Islet precursor cell (in vitro differentiated cells): ENCODE data around the gene SYT2.
"Not testable (repeated sequence)": the region's sequence is repeated elsewhere in the genome, so short reads cannot be mapped to it uniquely, and the experiment has no call there.

Experiments used
- DNase-seq: peaks from one replicate; pipeline ENCODE4 v3.0.0-alpha.2; 2018

SYT2 gene

DNA sequence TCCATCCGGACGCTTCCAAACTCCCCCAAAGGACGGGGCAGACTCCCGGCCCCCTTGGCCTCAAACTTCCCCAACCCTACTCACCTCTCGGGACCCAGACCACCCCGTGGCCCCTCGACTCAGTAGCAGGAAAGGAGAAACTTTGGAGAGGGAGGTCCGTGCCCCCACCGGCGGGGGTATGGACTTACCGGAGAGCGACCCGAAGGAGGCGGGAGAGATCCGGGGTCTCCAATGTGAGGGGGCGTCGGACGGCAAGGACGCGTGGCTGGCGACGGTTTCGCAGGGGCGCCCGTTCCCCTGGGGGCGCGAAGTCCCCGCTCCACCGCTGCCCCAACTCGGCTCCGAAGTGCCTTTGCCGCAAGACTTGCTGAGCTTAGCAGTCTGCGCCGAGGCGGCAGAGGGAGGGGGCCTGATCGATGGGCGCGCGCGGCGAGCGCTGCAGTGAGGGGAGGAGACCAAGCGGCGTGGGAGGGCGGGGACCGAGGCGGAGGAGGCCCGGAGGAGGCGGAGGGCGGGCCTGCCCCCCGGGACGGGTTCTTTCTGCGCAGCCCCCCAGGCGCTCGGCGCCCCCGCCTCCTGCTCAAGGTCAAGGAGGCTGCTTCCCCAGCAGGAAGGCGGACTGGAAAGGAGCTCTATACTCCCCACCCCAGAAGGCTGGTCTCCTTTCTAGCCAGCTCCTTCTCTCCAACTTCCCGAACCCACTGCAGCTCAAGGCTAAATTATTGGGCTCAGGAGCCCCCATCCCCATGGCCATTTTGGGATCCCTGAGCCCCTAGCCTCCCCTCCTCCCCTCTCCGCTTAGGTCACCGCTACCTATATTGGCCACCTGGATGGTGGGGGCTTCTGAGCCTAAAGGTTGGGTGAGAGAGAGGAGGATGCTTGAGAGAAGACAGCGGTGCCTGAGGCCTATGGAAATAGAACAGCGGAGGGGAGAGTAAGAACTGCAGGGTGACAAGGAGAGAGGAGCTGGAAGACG, at the start of gene SYT2:
Gene SYT2, minus strand, starts transcription at position 385 of the 976 bp plus-strand sequence. CDS start 104,682 bp downstream, outside the sequence.
- DNase-seq = peak; percentile 87

GRCh38 chr1:202756391-202756790, 46.1 kb upstream of the SYT2 start:
- DNase-seq = no peak

- DNase-seq = no peak
Measured at GRCh38 chr1:202754293-202754692, 44.0 kb upstream of the SYT2 start.

- DNase-seq = no peak
Measured at GRCh38 chr1:202752774-202753173, 42.5 kb upstream of the SYT2 start.

DNA sequence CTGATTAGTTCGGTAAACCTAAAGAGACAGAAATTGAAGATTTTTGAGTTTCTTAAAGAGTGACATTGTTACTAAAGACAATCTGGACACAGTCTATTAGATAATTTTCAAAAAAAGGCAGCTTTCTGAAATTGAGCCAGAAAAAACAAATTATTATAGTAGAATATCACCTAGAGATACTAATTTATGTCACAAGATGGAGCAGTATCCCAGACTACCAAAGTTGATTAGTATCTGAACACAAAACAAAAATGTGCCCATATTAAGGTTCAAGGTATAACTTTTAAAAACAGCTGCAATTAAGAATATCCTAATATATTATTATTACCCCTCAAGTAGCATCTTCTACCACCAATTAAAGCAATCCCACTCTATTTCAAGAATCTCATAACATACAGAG, 40.5 kb upstream of the SYT2 start:
- no peak for DNase-seq

- no peak for DNase-seq
Measured at GRCh38 chr1:202750024-202750423, 39.8 kb upstream of the SYT2 start.

DNA sequence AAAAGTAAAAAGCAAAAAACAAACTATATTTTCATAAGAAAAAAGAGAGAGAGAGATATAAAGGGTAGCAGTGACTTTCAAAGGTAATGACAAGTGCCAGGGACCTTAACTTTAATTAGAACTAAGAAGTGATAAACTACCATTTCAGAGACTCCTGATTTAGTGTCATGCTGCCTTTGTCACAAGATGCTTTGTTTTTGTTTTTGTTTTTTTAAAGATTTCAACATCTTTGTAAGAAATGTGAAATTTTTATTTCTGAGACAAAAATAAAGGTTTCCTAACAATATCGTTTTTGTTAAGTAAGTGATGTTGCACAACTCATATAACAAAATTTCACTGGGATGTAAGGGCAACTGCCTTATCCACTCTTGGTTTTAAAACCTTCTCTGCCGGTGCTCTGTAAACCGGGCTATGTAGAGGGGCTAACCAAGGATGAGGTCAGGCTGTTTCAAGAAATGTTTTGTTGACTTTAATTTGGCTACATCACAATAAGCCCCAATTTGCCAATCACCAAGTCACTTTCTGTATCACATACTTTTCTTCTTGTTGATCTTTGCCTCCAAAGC, 35.2 kb upstream of the SYT2 start:
- DNase-seq = no peak

- DNase-seq = not testable (repeated sequence)
Measured at GRCh38 chr1:202744770-202745169, 34.5 kb upstream of the SYT2 start.

- DNase-seq = no peak
Measured at GRCh38 chr1:202742496-202742895, 32.2 kb upstream of the SYT2 start.

DNA sequence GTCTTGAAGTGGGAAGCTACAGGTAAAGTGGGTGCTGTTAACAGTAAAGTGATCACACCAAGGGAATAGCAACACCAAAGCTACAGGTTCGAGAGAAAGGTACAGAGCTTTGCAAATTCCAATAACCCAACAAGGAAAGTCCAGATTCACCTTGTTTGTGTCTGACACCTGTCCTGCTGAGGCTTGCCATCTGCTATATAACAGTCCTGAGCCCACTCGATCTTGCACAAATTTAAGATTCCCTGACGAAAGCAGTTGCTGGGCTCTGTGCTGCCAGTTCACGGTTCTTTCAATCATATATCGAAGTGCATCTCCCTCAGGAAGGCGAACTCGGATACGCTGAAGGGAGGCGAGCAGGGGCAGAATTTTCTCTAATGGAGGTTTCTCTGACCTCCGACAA, 23.0 kb upstream of the SYT2 start:
- no peak for DNase-seq

GRCh38 chr1:202728951-202729350, 18.7 kb upstream of the SYT2 start:
- no peak for DNase-seq

DNA sequence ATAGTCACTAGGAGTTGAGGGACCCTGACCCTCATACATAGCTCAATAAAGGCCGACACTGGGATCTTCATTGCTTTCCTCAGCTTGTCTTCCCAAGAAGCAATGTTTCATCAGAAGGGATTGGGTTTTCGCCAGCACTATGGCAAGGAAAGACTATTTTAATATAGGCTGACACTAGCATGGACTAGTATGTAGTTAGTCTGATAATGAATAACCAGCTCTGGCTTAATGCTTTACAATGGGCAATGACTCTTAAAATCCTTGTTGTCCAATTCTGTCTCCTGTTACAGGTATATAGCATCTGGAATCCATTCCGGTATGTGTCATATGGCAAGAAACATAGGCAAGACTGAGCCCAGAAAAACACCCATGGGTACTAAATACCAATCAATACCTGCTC, 15.3 kb upstream of the SYT2 start:
- no peak for DNase-seq

DNA sequence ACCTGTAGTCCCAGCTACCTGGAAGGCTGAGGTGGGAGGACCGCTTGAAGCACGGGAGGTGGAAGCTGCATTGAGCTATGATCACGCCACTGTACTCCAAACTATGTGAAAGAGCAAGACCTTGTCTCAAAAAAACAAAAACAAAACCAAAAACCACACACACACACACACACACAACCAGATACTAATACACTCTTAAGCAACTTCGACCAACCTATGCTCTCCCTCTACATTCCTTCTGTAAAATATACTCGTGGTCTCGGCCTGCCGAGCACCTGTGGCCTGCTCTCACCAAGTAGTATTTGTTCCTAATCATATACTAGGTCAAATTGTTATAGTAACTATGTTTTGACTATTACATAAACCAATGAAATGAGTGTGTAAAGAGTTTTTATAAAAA, 13.5 kb upstream of the SYT2 start:
- DNase-seq = peak; percentile 40

- not testable (repeated sequence) for DNase-seq
Measured at GRCh38 chr1:202723046-202723445, 12.8 kb upstream of the SYT2 start.

GRCh38 chr1:202716654-202717053, 6.4 kb upstream of the SYT2 start:
- DNase-seq = no peak

DNA sequence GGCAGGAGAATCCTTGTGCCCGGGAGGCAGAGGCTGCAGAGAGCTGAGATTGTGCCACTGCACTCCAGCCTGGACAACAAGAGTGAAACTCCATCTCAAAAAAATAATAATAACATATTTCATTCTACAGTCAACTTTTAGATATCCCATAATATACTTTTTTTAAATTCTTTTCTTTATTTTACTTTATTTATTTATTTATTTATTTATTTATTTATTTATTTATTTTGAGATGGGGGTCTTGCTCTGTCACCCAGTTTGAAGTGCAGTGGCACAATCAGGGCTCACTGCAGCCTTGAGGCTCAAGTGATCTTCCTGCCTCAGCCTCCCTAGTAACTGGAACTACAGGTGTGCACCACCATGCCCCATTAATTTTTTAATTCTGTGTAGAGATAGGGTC, 3.9 kb upstream of the SYT2 start:
- not testable (repeated sequence) for DNase-seq

DNA sequence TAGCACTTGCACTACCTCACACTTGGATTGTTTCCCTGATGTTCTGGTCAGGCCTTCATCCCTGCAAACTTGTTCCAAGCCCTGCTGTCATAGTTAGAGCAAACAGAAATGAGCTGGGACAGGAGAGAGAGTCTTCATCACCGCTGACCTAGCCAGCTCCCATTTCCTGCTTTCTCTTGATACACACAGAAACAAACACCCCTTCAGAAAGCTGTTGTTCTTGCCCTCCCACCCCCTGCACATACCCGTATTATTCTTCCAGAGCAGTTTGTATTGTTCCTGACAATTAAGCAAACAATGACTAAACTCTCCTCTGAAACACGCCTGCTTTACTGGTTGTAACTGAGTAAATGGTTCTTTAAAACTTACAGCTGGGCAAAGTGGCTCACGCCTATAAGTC, 2.9 kb upstream of the SYT2 start:
- no peak for DNase-seq

- no peak for DNase-seq
Measured at GRCh38 chr1:202711949-202712635, 1.8 kb upstream of the SYT2 start.

GRCh38 chr1:202709276-202710041, 795 bp downstream of the SYT2 start:
- no peak for DNase-seq

GRCh38 chr1:202708456-202709275, 1.6 kb downstream of the SYT2 start:
- no peak for DNase-seq

DNA sequence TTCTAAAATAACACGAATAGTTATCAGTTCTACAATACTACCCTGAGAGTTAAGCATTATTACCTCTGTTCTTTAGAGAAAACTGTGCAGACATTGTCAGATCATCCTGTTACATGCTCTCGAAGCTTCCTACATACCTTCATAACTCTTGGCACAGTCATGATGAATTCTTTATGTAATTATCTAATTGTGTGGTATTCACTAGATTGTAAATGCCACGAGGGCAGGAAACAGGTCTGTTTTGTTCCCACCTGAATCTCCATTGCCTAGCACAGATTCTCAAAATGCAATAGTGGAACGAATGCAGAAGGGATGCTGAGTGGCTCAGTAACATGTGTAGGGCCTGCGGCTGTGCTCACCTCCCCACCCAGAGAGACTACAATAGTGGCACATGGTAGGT, 3.4 kb downstream of the SYT2 start:
- DNase-seq = no peak

GRCh38 chr1:202704601-202705000, 5.7 kb downstream of the SYT2 start:
- DNase-seq = no peak
